Measurements from ENCODE around the gene TCF23.

DNA sequence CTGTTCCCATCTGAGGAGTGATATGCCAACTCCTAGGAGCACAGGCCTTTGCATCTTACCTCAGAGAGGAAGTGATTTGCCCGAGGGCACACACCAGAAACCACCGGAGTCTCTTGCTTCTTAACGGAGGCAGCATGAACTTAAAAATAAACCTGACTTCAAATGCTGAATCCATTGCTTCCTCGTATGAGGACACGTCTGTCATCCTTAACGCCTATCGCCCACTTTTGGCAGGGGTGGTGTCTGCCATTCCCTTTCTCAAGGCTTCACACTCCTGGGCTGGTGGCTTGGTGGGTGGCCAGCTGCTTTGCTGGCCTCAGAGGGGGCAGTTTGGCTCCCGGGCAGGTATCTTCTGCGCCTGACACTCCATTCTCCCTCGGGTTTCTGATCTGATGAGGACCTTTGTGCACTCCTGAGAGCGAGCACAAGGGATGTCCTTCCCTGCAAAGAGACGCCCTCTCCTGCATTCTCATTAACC, 13.3 kb upstream of the TCF23 start:
- TF ChIP-seq, protein P1, sequence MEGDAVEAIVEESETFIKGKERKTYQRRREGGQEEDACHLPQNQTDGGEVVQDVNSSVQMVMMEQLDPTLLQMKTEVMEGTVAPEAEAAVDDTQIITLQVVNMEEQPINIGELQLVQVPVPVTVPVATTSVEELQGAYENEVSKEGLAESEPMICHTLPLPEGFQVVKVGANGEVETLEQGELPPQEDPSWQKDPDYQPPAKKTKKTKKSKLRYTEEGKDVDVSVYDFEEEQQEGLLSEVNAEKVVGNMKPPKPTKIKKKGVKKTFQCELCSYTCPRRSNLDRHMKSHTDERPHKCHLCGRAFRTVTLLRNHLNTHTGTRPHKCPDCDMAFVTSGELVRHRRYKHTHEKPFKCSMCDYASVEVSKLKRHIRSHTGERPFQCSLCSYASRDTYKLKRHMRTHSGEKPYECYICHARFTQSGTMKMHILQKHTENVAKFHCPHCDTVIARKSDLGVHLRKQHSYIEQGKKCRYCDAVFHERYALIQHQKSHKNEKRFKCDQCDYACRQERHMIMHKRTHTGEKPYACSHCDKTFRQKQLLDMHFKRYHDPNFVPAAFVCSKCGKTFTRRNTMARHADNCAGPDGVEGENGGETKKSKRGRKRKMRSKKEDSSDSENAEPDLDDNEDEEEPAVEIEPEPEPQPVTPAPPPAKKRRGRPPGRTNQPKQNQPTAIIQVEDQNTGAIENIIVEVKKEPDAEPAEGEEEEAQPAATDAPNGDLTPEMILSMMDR (conservative IDR thresholded peaks at IDR 0.05; ENCODE audit: low read depth in 2 of 2), result no peak
- no peak for TF ChIP-seq EZH2phosphoT487 (IDR thresholded peaks at IDR 0.05; ENCODE audit: unreplicated experiment)
- no peak for TF ChIP-seq CREB1 (CRISPR knock-in tag; IDR thresholded peaks at IDR 0.05; ENCODE audit: low read depth)
